ENCODE results near the gene GSTM5.
A peak's percentile ranks its signal among the peaks of the same experiment; 100 is the strongest.
"Not testable (repeated sequence)": the region's sequence is repeated elsewhere in the genome, so short reads cannot be mapped to it uniquely, and the experiment has no call there.

GSTM5 gene

DNA sequence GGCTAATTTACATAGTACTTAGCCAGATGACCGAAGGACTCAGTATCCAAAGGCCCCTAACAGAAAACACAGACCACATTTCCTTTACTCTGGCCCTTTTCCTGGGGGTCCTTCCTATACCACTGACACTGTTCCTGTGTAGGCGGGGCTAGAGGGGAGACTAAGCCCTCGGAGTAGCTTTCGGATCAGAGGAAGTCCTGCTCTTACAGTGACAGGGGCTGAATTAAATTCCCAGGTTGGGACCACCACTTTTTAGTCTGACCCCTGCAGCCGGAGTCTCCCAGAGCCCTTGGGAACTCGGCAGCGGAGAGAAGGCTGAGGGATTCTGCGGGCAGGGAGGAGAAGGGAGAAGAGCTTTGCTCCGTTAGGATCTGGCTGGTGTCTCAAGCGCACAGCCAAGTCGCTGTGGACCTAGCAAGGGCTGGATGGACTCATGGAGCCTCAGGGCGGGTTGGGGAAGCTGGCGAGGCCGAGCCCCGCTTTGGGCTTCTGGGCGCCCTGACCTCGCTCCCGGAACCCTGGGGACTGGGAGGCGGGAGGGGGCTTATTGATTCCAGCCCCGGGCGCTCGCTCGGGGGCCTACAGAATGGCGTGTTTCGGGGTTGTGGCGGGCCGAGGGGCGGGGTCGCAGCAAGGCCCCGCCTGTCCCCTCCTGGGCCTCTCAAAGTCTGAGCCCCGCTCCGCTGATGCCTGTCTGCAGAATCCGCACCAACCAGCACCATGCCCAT is at the start of gene GSTM5:
Gene GSTM5, plus strand, starts transcription at position 659 of the 728 bp plus-strand sequence. Its CDS starts 62 bp downstream, at position 721.
- H3K4me3 ChIP-seq (ENCODE audit: low read depth, low read length), result not testable (repeated sequence)

DNA sequence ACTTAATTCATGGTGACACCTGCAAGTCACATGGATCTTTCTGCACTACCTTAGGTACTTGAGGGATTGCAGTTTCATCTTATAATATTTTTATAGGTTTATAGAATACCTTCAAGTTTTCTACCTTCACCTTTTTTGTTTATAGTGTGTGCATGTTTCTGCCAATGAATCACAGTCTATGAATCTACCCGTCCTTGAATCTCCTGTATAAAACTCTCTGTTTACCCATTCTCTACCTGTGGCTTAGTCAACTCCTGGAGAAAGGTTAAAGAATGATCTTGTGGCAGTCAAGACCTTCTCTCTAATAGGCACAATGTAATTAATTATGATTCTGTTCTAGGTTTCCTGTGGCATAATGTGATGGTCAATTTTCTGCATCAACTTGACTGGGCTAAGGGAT is 47.4 kb upstream of the GSTM5 start:
- H3K4me3 ChIP-seq (ENCODE audit: low read depth, low read length), result no peak overlapping the region
- TF ChIP-seq, protein P1, sequence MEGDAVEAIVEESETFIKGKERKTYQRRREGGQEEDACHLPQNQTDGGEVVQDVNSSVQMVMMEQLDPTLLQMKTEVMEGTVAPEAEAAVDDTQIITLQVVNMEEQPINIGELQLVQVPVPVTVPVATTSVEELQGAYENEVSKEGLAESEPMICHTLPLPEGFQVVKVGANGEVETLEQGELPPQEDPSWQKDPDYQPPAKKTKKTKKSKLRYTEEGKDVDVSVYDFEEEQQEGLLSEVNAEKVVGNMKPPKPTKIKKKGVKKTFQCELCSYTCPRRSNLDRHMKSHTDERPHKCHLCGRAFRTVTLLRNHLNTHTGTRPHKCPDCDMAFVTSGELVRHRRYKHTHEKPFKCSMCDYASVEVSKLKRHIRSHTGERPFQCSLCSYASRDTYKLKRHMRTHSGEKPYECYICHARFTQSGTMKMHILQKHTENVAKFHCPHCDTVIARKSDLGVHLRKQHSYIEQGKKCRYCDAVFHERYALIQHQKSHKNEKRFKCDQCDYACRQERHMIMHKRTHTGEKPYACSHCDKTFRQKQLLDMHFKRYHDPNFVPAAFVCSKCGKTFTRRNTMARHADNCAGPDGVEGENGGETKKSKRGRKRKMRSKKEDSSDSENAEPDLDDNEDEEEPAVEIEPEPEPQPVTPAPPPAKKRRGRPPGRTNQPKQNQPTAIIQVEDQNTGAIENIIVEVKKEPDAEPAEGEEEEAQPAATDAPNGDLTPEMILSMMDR (IDR thresholded peaks at IDR 0.05; ENCODE audit: borderline replicate concordance, insufficient read depth, low read depth, low read length), result no peak

DNA sequence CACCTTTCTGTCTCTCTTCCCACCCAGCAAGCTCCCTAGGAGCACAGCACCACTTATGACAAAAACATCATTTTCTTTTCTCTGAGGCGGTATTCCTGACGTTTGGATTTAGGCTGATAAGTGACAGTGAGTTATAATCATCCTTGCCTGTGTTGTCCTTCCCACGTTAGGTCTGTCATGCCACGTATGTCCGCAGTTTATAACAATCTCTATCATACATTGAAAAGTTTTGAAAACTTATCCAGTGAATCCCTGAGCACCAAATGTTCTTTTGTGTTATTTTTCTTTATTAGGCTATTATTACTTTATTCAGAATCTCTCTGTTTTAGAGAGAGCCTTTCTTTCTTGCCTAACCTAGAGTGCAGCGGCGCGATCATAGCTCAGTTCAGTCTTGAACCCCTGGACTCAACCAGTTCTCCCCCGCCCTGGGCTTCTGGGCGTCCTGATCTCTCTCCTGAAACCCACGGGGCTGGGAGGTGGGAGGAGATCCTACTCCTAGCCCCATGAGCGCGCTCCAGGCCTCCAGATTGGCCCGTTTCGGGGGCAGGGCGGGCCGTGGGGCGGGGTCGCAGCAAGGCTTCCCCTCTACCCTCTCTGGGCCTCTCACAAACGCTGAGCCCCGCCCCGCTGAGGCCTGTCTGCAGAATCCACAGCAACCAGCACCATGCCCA is 44.5 kb upstream of the GSTM5 start, which contains the start of gene GSTM2:
Gene GSTM2, plus strand, starts transcription at position 606 of the 671 bp plus-strand sequence. Its CDS starts 59 bp downstream, at position 665.
- H3K4me3 ChIP-seq (ENCODE audit: low read depth, low read length), result peak within 1 kb of the TSS; percentile 29
- TF ChIP-seq, protein P1 (IDR thresholded peaks at IDR 0.05; ENCODE audit: borderline replicate concordance, insufficient read depth, low read depth, low read length), result no peak

DNA sequence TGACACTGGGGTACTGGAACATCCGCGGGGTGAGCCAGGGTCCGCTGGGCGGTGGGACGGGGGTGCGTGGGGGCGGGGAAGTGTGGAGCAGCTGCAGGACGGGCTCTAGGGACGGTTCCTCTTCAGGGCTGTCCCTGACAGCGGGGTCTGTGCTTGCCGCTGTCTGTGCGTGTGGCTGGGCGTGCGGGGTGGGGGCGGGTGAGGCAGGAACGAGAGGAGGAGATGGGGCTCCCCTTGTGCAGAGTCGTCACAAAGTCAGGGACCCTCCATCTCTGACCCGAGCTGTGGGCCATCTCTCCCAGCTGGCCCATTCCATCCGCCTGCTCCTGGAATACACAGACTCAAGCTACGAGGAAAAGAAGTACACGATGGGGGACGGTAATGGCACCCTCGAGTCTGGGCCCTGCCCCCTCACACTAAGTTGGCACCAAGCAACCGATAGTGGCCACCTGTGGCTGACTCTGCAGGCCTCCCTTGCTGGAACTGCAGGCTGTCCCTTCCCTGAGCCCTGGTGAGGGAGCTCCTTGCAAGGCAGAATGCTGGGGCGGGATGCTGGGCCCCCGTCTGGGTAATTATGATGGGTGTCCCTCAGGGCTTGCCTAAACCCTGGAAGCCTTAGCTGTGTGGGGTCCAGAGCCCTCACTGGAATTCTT is 43.8 kb upstream of the GSTM5 start:
- TF ChIP-seq, protein P1 (IDR thresholded peaks at IDR 0.05; ENCODE audit: borderline replicate concordance, insufficient read depth, low read depth, low read length), result no peak
- peak overlapping the region; percentile 29 for H3K4me3 ChIP-seq (ENCODE audit: low read depth, low read length)

DNA sequence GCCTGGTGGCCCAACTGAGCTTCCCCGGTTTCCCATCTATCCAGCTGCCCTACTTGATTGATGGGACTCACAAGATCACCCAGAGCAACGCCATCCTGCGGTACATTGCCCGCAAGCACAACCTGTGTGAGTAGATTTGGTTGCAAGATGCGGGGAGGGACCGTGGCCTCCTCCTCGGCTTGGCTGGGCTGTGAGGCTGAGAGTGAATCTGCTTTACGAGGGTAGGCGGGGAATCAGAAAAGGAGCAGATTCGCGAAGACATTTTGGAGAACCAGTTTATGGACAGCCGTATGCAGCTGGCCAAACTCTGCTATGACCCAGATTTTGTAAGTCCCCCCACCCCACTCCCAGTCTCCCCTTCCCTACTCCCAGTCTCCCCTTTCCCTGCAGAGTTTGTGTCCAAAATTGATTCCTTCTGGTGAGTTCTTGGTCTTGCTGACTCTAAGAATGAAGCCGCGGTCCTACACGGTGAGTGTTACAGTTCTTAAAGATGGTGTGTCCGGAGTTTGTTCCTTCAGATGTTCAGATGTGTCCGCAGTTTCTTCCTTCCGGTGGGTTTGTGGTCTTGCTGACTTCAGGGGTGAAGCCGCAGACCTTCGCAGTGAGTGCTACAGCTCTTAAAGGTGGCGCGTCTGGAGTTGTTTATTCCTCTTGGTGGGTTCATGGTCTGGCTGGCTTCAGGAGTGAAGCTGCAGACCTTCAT is 42.7 kb upstream of the GSTM5 start:
- TF ChIP-seq, protein P1 (IDR thresholded peaks at IDR 0.05; ENCODE audit: borderline replicate concordance, insufficient read depth, low read depth, low read length), result no peak
- peak overlapping the region; percentile 23 for H3K4me3 ChIP-seq (ENCODE audit: low read depth, low read length)

DNA sequence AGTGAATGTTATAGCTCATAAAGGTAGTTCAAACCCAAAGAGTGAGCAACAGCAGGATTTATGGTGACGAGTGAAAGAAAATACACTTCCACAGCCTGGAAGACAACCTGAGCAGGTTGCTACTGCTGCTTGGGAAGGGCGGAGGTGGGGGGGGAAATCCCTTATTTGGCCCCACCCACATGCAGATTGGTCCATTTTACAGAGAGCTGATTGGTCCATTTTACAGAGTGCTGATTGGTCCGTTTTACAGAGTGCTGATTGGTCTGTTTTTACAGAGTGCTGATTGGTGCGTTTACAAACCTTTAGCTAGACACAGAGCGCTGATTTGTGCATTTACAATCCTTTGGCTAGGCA is 42.1 kb upstream of the GSTM5 start:
- not testable (repeated sequence) for H3K4me3 ChIP-seq (ENCODE audit: low read depth, low read length)

DNA sequence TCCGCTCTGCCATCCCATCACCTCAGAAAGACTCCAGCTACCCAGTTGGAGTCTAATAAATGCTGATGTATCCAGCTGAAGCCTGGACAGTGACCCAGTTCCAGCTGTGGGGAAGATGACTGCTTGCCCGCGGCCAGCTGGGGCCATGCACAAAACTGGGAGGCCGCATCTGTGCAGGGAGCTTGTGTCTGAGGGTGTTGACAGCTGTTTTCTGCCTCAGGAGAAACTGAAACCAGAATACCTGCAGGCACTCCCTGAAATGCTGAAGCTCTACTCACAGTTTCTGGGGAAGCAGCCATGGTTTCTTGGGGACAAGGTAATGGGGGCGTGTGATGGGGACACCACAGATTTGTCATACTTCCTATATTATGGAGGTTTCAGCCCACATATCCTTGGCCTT is 41.0 kb upstream of the GSTM5 start:
- TF ChIP-seq, protein P1 (IDR thresholded peaks at IDR 0.05; ENCODE audit: borderline replicate concordance, insufficient read depth, low read depth, low read length), result no peak
- H3K4me3 ChIP-seq (ENCODE audit: low read depth, low read length), result no peak overlapping the region

DNA sequence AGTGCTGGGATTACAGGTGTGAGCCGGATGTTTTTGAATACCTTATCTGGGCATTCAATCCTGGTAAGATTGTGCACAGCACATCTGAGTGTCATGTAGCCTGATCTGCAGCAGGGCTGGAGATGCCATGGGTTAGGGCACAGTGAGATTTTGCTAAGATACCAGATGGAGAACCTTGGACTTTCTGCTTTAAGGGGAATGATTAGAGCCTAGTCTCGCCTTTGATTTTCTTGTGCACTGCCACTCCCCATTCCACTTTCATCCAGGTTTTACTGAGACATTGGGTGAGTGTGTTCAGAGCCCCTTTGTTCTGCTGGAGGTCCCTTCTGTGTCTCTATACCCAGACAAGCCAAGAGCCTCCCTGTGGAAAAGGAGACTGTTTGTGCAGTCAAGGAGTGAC is 38.2 kb upstream of the GSTM5 start:
- H3K4me3 ChIP-seq (ENCODE audit: low read depth, low read length), result not testable (repeated sequence)

DNA sequence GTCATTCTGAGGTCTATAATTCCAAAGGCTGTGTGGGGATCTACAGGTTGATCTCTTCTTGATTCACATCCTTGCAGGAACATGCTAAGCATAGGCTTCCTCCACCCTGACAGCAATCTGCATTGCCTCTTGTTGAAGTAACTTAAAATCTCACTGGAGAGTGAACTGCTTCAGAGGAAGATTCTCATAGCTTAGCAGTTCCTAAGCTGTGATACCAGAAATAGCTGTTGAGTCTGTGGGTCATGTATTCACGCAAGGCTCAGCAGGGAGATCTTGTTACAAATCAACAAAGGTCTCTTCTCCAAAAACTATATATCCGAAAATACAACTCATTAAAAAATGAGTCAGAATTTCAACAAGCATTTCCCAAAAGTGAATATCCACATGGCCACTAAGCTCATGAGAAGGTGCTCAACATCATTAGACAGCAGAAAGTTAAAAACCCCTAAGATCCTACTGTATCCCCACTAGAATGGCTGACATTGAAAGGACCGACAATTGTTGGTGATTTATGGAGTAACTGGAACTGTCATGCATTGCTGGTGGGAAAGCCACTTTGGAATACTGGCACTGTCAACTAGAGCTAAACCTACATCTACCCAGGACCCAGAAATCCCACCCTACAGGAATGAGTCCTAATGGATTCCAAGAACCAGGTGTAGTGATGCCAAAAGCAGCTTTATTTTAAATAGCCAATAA is 35.2 kb upstream of the GSTM5 start:
- H3K4me3 ChIP-seq (ENCODE audit: low read depth, low read length), result not testable (repeated sequence)

Data from GM12875 (cell line).